GM10847 (cell line): ENCODE measurements around the gene FAM240A.

Experiments used
- POLR2A ChIP-seq: IDR thresholded peaks from 2 replicates; pipeline ENCODE4 v1.6.1; 2011; ENCODE audit not compliant: insufficient read length; ENCODE audit errors: extremely low read depth

Gene FAM240A

GRCh38 chr3:46670891-46671427 lies 58.6 kb downstream of the FAM240A start:
- TF ChIP-seq POLR2A, result no peak

GRCh38 chr3:46671541-46672348 lies 59.4 kb downstream of the FAM240A start:
- no peak for TF ChIP-seq POLR2A

- TF ChIP-seq POLR2A, result no peak
These were observed 60.0 kb downstream of the FAM240A start for GRCh38 chr3:46672349-46672695.

GRCh38 chr3:46673151-46674030 lies 61.1 kb downstream of the FAM240A start:
- TF ChIP-seq POLR2A, result no peak

- TF ChIP-seq POLR2A, result no peak
These were observed 61.9 kb downstream of the FAM240A start for GRCh38 chr3:46674031-46674845.

GRCh38 chr3:46675426-46675825 lies 63.1 kb downstream of the FAM240A start:
- TF ChIP-seq POLR2A, result no peak
